ENCODE results near the gene LCE1A.

LCE1A gene, protein sequence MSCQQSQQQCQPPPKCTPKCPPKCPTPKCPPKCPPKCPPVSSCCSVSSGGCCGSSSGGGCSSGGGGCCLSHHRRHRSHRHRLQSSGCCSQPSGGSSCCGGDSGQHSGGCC

GRCh38 chr1:152827173-152827572 lies at the start of gene LCE1A:
TSS of gene LCE1A (plus strand) at chr1:152827473. CDS start at chr1:152827473, 0 bp downstream.
- no peak for DNase-seq

DNA sequence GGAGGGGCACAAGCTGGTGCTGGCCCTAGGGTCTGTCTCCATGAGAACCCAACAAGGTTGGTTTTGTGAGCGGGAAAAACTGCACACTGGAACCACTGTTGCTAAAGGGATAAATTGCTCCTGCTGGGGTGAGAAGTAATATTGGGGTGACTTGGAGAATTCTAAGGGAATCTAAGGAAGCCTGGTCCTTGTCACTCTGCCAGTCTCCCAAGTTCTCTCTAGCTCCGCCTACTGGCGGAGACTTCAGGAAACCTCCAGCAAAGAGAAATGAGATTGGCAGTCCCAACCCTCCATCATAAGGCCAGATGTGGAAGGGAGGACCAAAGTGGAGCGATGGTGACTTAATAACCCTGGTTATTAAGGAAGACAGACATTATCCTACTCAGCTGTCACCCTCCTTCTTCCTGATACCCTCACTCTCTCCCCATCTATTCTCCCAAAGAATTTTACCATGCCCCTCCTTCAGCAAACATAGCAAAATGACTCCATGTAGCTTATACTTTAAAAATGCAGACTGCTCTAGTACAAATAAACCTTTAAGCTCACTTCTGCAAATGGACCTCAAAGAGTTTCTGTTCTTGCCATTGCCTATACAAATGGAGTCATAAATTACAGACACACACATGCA lies 49.6 kb upstream of the LCE1A start:
- peak; percentile 6 for DNase-seq

GRCh38 chr1:152783095-152783494 lies 44.2 kb upstream of the LCE1A start:
- peak; percentile 10 for DNase-seq

- DNase-seq = no peak
Measured at GRCh38 chr1:152786077-152786476, 41.2 kb upstream of the LCE1A start, which contains the start of gene LCE1E. TSS of gene LCE1E (plus strand) at chr1:152786257. CDS start at chr1:152787300, 1,043 bp downstream.

DNA sequence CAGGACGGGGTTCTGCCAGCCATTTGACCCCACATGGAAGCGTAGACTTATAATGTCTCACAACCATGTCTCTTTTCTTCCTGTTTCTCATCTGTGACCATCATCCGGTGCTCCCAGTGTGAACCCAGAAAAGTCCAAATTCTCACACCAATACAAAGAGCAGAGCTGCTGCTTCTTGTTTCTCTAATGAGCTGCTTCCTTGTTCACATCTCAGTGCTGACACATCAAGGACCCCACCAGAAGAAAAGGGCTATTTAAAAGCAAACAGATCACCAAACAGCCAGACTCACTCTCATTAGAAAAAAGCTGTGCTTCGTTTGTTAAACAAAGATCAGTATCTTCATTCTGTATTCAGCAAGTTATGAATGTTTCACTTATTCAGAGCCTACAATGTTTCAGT lies 31.6 kb upstream of the LCE1A start:
- DNase-seq = no peak

DNA sequence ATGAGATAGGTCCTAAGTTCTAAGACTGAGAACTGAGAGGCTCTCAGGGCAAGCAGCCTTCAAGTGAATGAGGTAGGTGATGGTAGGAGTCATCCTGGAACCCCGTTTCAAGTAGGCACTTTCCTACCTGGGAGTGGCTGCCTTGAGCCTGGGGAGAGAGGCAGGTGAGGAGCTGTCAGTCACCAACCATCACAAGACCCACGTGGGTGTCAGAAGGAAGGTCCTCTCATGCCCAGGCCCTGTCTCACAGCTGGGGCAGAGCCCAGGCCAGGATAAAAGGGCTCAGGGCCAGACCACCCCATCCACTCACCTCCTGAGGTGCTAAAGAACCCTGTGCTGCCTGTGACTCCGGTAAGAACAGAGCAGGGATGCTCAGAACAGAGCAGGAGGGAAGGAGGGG lies 30.9 kb upstream of the LCE1A start, which contains the start of gene LCE1D:
TSS of gene LCE1D (plus strand) at position 301 of the 400 bp plus-strand sequence. CDS start 1,074 bp downstream, outside the sequence.
- no peak for DNase-seq

- DNase-seq = no peak
Measured at GRCh38 chr1:152801333-152801732, 25.9 kb upstream of the LCE1A start.

DNA sequence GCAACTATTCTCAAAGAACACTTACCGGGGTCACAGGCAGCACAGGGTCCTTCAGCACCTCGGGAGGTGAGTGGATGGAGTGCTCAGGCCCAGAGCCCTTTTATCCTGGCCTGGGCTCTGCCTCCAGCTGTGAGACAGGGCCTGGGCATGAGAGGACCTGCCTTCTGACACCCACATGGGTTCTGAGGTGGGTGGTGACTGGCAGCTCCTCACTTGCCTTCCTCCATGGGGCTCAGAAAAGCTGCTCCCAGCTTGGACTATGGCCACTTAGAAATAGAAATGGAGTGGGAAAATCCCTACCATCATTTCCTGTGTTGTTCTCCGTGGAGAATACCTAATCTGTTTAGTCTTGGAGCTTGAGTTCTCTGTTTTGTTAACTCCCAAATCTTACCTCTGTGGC lies 20.7 kb upstream of the LCE1A start, which contains the start of gene LCE1C:
TSS of gene LCE1C (minus strand) at position 76 of the 400 bp plus-strand sequence. CDS start 1,173 bp downstream, outside the sequence.
- no peak for DNase-seq

- DNase-seq = no peak
Measured at GRCh38 chr1:152811050-152811449, 16.2 kb upstream of the LCE1A start.

DNA sequence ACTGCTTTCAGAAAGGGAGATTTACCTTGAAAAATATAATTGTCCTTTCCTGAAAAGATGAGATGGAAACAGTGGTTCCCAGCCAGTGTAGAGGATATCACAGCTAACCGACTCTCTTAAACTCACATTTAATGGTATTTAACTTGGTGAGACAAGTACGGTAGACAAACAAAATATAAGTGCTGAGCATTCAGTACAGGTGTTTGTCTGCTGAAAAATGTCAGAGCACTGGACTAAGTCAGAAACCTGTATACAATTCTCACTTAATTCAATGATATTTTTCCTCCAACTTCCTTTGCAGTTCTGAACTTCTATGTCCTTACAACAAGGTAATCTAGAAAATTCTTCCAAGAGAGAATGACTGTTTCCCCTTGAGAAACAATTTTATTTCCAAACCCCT lies 15.6 kb upstream of the LCE1A start, which contains the start of gene LCE1B:
TSS of gene LCE1B (plus strand) at position 301 of the 400 bp plus-strand sequence. CDS start 476 bp downstream, outside the sequence.
- no peak for DNase-seq

DNA sequence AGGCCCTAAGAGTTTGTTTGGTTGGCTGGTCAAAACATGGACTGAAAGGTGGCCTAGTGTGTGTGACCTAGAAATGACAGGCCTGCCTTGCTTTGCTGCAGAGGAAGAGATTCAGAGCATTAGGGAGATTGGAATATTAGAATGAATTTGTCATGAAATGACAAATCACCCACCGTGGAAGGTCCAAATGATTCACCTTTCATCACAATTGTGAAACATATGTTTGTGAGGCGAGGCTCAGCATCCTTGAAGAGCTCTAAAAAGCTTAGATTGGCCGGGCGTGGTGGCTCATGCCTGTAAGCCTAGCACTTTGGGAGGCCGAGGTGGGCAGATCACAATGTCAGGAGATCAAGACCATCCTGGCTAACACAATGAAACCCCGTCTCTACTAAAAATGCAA lies 10.0 kb upstream of the LCE1A start:
- no peak for DNase-seq

DNA sequence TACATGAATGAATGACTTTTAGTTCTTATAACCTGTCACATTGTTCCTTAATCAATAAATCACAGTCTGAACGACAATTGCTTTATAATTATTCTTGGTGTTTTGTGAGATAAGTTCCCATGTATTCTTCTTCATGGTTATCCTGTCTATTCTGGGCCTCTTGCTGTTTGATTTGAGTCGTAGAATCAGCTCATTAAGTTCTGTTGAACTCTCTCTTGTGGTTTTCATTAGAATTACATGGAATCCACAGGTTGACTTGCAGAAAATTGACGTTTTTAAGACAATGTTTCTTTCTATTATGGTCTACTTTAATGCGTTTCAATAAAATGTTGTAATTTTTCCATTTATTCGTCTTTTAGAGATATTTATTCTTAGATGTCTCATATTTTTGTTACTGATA lies 4.0 kb upstream of the LCE1A start:
- DNase-seq = no peak

DNA sequence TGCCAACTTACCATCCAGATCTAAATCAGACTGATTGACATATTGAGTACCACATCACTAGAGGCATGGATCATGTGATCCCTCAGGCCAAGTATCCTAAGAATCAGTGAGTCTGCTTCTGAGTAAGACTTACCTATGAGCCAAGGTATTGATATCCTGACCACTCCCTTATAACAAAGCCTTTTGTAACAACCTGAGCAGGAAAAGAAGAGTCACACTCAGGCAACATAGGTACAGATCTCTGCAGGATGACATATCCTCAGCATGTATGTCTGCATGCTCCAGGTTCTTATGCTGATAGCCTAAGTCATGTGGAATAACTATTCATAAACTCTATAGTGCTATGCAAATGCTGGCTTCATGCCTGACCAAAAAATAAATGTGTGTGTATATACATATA lies 2.3 kb upstream of the LCE1A start:
- DNase-seq = no peak

- no peak for DNase-seq
Measured at GRCh38 chr1:152836870-152837269, 9.6 kb downstream of the LCE1A start.

- DNase-seq = no peak
Measured at GRCh38 chr1:152842556-152842955, 15.3 kb downstream of the LCE1A start, which contains the start of gene LCE6A. TSS of gene LCE6A (plus strand) at chr1:152842856. CDS start at chr1:152843521, 665 bp downstream.

DNA sequence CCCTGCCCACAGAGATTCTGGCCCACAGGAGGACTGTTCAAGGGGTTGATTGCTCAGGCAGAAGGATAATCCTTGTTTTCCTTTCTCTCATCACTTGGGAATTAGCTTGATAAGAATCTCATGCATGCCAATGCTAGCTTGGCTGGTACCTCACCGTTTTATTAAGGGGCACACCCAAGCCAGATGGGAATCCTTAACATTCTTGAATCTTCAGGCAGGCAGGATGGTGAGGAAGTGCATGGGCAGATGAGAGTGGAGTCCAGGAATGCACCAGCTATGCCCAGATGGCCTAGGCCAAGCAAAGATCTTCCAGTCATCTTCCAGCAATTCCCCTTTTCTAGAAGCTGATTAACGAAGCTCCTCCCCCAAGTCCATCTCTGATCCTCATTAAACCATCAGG lies 28.4 kb downstream of the LCE1A start:
- no peak for DNase-seq

GRCh38 chr1:152858062-152858461 lies 30.8 kb downstream of the LCE1A start:
- DNase-seq = no peak

DNA sequence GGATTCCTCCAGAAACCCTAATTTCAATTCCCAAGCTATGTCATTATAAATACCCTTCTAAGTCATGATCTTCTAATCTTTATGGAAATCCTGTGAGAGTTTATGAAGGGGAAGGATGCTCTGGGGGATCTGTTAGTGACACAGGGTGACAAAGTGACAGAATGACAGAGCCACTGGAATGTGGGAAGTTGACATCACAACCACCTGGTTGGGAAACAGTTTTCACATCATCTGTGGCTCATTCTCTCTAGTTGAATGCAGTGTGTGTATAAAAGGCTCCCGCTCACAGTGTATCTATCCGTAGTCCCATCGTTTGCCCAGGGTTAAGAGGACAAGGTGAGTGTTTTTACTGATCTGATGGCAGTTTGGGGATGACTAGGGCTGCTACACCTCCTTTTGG lies 32.4 kb downstream of the LCE1A start, which contains the start of gene LCE7A:
TSS of gene LCE7A (plus strand) at position 301 of the 400 bp plus-strand sequence. CDS start 702 bp downstream, outside the sequence.
- no peak for DNase-seq

DNA sequence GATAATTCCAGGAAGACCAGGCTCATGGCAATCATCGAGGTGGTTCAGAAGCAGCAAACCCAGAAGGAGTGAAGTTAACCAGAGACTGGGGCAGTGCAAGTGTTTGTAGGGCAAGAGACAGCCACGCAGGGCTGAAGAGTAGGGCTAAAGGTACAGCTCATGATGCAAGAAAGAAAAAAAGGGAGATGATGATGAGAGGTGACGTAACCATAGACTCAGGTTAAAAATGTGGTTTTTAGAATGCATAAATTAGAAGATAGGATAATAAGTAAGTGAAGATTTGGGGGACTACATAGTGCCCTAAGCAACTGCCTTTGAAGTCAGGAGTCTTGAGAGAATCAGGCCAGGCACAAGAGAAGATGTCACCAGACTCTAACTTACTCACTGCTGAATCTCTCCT lies 32.9 kb downstream of the LCE1A start:
- DNase-seq = no peak

DNA sequence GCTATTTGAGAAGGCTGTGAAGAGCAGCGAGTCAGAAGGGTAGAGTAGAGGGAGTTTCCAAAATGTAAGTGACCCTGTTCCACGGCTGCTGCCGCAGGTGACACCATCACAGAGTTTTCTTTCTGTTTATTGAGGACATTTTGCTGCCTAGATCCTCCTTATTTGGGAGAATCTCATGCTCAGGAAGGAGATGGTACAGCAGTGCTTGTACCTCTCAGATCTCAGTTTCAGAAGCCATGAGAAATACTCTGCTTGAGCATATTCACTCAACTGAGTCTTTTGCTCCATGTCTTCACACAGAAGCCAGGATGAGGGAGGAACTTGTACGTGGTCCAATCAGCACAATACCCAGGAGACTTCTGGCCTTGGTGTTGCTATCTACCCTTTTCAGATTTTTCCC lies 34.1 kb downstream of the LCE1A start:
- DNase-seq = no peak

DNA sequence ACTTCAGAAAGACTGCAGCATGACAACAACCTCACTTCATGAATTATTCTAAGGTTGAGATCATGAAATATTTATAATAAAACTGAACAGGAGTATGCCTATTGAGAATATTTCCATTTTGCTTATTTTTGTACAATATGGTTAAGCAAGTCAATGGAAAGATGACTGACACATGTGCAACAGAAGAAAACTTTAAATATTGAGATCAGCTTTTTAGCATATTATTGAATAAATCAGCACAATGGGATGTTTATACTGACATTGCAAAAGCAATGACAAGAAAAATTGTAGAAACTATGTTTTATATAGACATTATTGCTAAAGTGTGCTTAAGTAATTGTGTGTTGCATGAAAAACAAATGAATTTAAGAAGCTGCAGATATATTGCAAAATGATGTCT lies 37.2 kb downstream of the LCE1A start:
- no peak for DNase-seq

- no peak for DNase-seq
Measured at GRCh38 chr1:152866321-152866720, 39.0 kb downstream of the LCE1A start.

- peak; percentile 69 for DNase-seq
Measured at GRCh38 chr1:152869808-152870419, 42.6 kb downstream of the LCE1A start.

Data from activated CD4-positive, alpha-beta T cell treated with anti-CD3 and anti-CD28 coated beads, Interleukin-2, amount 50 U/mL, for 16 hours (primary cell).